Kidney epithelial cell (primary cell): ENCODE data around the gene NDUFS7. TPM values are rescaled to one million over a fixed set of nuclear protein-coding genes. Genes with fewer than 3 reads are reported as not detected.

Source experiments
- DNase-seq: peaks from one replicate; pipeline ENCODE4 v3.0.0-alpha.2; 2010; ENCODE audit warnings: low read depth
- H3K27me3 ChIP-seq: 2 replicates; pipeline ENCODE4 v1.6.0; 2011; ENCODE audit warnings: low read length; ENCODE audit not compliant: control insufficient read depth, insufficient read depth
- H3K36me3 ChIP-seq: 2 replicates; pipeline ENCODE4 v1.5.1; 2011; ENCODE audit warnings: low read length; ENCODE audit not compliant: control insufficient read depth, insufficient read depth
- H3K4me3 ChIP-seq: 2 replicates; pipeline ENCODE4 v1.5.1; 2011; ENCODE audit warnings: low read depth, mild to moderate bottlenecking, control low read depth, low read length
- CTCF ChIP-seq: IDR thresholded peaks from 2 replicates; pipeline ENCODE4 v1.5.1; 2011; ENCODE audit warnings: mild to moderate bottlenecking, moderate library complexity, low read length, control low read depth, inconsistent platforms; ENCODE audit not compliant: insufficient read depth, poor library complexity, severe bottlenecking
- total RNA-seq: library from RNA; depleted of rRNA; stranded (reverse); fragments of >200 nt; gene quantifications from 2 replicates; pipeline ENCODE4 v1.2.3, GENCODE V29; 2015

NDUFS7 gene
- total RNA-seq, 1 donor from 2014 or later = 189 TPM

- no peaks in the 10 kb centered on the region for H3K27me3 ChIP-seq
- no peak for TF ChIP-seq CTCF
These were observed 46.5 kb downstream of the NDUFS7 start for GRCh38 chr19:1430246-1430645.

GRCh38 chr19:1431759-1432506 is 48.2 kb downstream of the NDUFS7 start:
- Histone ChIP-seq H3K36me3 (peaks cover 15% of the 10 kb centered on the region), H3K4me3 (no peak overlapping the region), H3K27me3 (no peaks in the 10 kb centered on the region)
- TF ChIP-seq CTCF = no peak
- no peak for DNase-seq

More at GRCh38 chr19:1430246-1430645, 46.5 kb downstream of the NDUFS7 start:
- peaks cover 14% of the 10 kb centered on the region for H3K36me3 ChIP-seq
- DNase-seq = no peak
- H3K4me3 ChIP-seq = no peak overlapping the region

GRCh38 chr19:1432507-1432887 is 48.8 kb downstream of the NDUFS7 start:
- TF ChIP-seq CTCF = no peak
- Histone ChIP-seq H3K4me3 (no peak overlapping the region), H3K27me3 (no peaks in the 10 kb centered on the region), H3K36me3 (peaks cover 13% of the 10 kb centered on the region)
- DNase-seq = no peak

GRCh38 chr19:1433119-1434039 is 49.7 kb downstream of the NDUFS7 start:
- no peak for TF ChIP-seq CTCF
- DNase-seq = no peak
- H3K4me3 ChIP-seq = no peak overlapping the region
- H3K36me3 ChIP-seq = peaks cover 13% of the 10 kb centered on the region
- H3K27me3 ChIP-seq = no peaks in the 10 kb centered on the region

- no peak for DNase-seq
- Histone ChIP-seq H3K4me3 (no peak overlapping the region), H3K36me3 (peaks cover 13% of the 10 kb centered on the region), H3K27me3 (no peaks in the 10 kb centered on the region)
- no peak for TF ChIP-seq CTCF
These were observed 50.3 kb downstream of the NDUFS7 start for GRCh38 chr19:1434040-1434366.
